ENCODE results near the gene UBE2G1.

Gene UBE2G1

DNA sequence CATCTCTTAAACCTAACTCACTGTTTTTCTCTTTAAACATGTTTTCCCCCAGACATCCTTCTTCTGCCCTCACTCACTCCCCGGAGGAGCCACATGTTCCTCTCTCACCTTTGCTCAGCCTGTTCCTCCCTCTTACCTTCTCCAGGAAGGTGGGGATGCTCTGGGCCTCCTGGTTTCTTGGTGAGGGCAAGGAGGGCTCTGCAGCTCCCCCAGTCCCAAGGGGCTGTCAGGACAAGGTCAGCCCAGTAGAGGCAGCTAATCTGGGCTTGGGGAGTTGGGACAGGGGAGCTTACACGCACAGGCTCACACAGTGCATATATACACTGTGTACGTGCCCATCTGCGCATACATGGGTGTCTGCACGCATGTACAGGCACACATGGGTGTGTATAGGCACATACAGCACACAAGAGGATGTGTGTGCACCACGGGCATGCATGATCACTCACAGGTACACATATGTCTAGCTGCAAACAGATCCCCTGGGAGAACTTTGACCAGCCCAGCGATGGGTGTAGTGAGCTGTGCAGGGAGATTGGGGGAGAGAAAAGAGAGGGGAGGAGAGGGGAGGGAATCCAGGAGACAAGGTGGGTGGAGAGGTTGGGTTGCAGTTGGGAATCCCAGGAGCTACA is 38.7 kb upstream of the UBE2G1 start:
- TF ChIP-seq TEAD4 (IDR thresholded peaks at IDR 0.05) (no peak), CREB1 (IDR thresholded peaks at IDR 0.05; ENCODE audit: low read depth) (no peak), EP300 (IDR thresholded peaks at IDR 0.05; ENCODE audit: borderline replicate concordance) (no peak), NFIC (IDR thresholded peaks at IDR 0.05) (no peak), TAF1 (IDR thresholded peaks at IDR 0.05; ENCODE audit: low read depth) (no peak), TCF12 (IDR thresholded peaks at IDR 0.05; ENCODE audit: low read depth) (no peak), CEBPB (IDR thresholded peaks at IDR 0.05) (no peak), FOXM1 (IDR thresholded peaks at IDR 0.05; ENCODE audit: borderline replicate concordance, low read depth) (no peak), ZBTB7A (IDR thresholded peaks at IDR 0.05; ENCODE audit: low read depth) (no peak), YY1 (IDR thresholded peaks at IDR 0.05; ENCODE audit: low read depth) (no peak), EGR1 (IDR thresholded peaks at IDR 0.05) (no peak), RAD21 (IDR thresholded peaks at IDR 0.05; ENCODE audit: low read depth) (no peak)
- TF ChIP-seq, protein P1, sequence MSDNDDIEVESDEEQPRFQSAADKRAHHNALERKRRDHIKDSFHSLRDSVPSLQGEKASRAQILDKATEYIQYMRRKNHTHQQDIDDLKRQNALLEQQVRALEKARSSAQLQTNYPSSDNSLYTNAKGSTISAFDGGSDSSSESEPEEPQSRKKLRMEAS (IDR thresholded peaks at IDR 0.05) = no peak
- TF ChIP-seq, protein P2, sequence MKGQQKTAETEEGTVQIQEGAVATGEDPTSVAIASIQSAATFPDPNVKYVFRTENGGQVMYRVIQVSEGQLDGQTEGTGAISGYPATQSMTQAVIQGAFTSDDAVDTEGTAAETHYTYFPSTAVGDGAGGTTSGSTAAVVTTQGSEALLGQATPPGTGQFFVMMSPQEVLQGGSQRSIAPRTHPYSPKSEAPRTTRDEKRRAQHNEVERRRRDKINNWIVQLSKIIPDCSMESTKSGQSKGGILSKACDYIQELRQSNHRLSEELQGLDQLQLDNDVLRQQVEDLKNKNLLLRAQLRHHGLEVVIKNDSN (IDR thresholded peaks at IDR 0.05) = no peak
- TF ChIP-seq, protein P3, sequence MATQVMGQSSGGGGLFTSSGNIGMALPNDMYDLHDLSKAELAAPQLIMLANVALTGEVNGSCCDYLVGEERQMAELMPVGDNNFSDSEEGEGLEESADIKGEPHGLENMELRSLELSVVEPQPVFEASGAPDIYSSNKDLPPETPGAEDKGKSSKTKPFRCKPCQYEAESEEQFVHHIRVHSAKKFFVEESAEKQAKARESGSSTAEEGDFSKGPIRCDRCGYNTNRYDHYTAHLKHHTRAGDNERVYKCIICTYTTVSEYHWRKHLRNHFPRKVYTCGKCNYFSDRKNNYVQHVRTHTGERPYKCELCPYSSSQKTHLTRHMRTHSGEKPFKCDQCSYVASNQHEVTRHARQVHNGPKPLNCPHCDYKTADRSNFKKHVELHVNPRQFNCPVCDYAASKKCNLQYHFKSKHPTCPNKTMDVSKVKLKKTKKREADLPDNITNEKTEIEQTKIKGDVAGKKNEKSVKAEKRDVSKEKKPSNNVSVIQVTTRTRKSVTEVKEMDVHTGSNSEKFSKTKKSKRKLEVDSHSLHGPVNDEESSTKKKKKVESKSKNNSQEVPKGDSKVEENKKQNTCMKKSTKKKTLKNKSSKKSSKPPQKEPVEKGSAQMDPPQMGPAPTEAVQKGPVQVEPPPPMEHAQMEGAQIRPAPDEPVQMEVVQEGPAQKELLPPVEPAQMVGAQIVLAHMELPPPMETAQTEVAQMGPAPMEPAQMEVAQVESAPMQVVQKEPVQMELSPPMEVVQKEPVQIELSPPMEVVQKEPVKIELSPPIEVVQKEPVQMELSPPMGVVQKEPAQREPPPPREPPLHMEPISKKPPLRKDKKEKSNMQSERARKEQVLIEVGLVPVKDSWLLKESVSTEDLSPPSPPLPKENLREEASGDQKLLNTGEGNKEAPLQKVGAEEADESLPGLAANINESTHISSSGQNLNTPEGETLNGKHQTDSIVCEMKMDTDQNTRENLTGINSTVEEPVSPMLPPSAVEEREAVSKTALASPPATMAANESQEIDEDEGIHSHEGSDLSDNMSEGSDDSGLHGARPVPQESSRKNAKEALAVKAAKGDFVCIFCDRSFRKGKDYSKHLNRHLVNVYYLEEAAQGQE (IDR thresholded peaks at IDR 0.05; ENCODE audit: low read depth) = no peak

DNA sequence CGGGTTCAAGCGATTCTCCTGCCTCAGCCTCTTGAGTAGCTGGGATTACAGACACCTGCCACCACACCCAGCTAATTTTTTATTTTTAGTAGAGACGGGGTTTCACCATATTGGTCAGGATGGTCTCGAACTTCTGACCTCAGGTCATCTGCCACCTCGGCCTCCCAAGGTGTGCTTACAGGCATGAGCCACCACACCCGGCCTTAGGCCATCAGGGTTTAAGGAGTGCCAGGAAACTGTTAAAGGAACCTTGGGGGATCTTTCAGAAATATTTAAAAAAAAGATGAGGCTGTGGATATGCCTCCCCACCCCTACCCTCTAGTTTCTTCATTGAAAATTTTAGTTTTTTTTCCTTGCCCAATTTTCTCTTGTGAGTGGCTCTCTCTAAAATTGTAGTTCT is 31.4 kb upstream of the UBE2G1 start:
- TF ChIP-seq, protein P3 (IDR thresholded peaks at IDR 0.05; ENCODE audit: low read depth) = no peak
- no peak for TF ChIP-seq CEBPB (IDR thresholded peaks at IDR 0.05)
- TF ChIP-seq FOXM1 (IDR thresholded peaks at IDR 0.05; ENCODE audit: borderline replicate concordance, low read depth) = no peak
- no peak for TF ChIP-seq EGR1 (IDR thresholded peaks at IDR 0.05)
- TF ChIP-seq TAF1 (IDR thresholded peaks at IDR 0.05; ENCODE audit: low read depth) = no peak
- no peak for TF ChIP-seq EP300 (IDR thresholded peaks at IDR 0.05; ENCODE audit: borderline replicate concordance)
- no peak for TF ChIP-seq RAD21 (IDR thresholded peaks at IDR 0.05; ENCODE audit: low read depth)
- TF ChIP-seq ZBTB7A (IDR thresholded peaks at IDR 0.05; ENCODE audit: low read depth) = no peak
- TF ChIP-seq, protein P2 (IDR thresholded peaks at IDR 0.05) = no peak
- TF ChIP-seq CREB1 (IDR thresholded peaks at IDR 0.05; ENCODE audit: low read depth) = no peak
- TF ChIP-seq YY1 (IDR thresholded peaks at IDR 0.05; ENCODE audit: low read depth) = no peak
- no peak for TF ChIP-seq TEAD4 (IDR thresholded peaks at IDR 0.05)
- TF ChIP-seq, protein P1 (IDR thresholded peaks at IDR 0.05) = no peak
- no peak for TF ChIP-seq TCF12 (IDR thresholded peaks at IDR 0.05; ENCODE audit: low read depth)
- no peak for TF ChIP-seq NFIC (IDR thresholded peaks at IDR 0.05)

DNA sequence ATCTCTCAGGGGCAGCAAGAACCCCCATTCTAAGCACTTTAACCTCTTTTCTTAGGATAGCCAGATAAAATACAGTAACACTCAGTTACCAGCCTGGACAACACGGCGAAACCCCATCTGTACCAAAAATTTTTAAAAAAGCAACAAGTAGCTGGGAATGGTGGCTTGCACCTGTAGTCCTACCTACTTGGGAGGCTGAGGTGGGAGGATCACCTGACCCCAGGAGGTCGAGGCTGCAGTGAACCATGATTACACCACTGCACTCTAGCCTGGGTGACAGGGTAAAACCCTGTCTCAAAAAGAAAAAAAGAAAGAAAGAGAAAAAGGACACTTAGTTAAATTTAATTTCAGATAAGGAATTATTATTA is 28.6 kb upstream of the UBE2G1 start:
- TF ChIP-seq RAD21 (IDR thresholded peaks at IDR 0.05; ENCODE audit: low read depth) (no peak), TEAD4 (IDR thresholded peaks at IDR 0.05) (no peak), ZBTB7A (IDR thresholded peaks at IDR 0.05; ENCODE audit: low read depth) (no peak), NFIC (IDR thresholded peaks at IDR 0.05) (no peak), EGR1 (IDR thresholded peaks at IDR 0.05) (no peak), YY1 (IDR thresholded peaks at IDR 0.05; ENCODE audit: low read depth) (no peak), FOXM1 (IDR thresholded peaks at IDR 0.05; ENCODE audit: borderline replicate concordance, low read depth) (no peak), EP300 (IDR thresholded peaks at IDR 0.05; ENCODE audit: borderline replicate concordance) (no peak), CREB1 (IDR thresholded peaks at IDR 0.05; ENCODE audit: low read depth) (no peak), TCF12 (IDR thresholded peaks at IDR 0.05; ENCODE audit: low read depth) (no peak), CEBPB (IDR thresholded peaks at IDR 0.05) (no peak), TAF1 (IDR thresholded peaks at IDR 0.05; ENCODE audit: low read depth) (no peak)
- TF ChIP-seq, protein P2 (IDR thresholded peaks at IDR 0.05) = no peak
- TF ChIP-seq, protein P3 (IDR thresholded peaks at IDR 0.05; ENCODE audit: low read depth) = no peak
- TF ChIP-seq, protein P1 (IDR thresholded peaks at IDR 0.05) = no peak
